Activated T-helper 1 cell treated with anti-CD3 and anti-CD28 coated beads, Interleukin-2, amount 50 U/mL, for 16 hours (primary cell): ENCODE results near the gene DNAJC27.

Experiments used
- DNase-seq, 2 donors: peaks; one replicate each; pipeline ENCODE4 v3.0.0-alpha.2; 2020; ENCODE audit warnings: low read depth in 1 of 2, low spot score in 1 of 2

The DNAJC27 gene

GRCh38 chr2:24908461-24908901 lies 63.3 kb downstream of the DNAJC27 start:
- no peak for DNase-seq

GRCh38 chr2:24907116-24907515 lies 64.6 kb downstream of the DNAJC27 start:
- DNase-seq = no peak

- DNase-seq = no peak
Measured at GRCh38 chr2:24906466-24906865, 65.3 kb downstream of the DNAJC27 start.

- DNase-seq = no peak
Measured at GRCh38 chr2:24903161-24904103, 68.3 kb downstream of the DNAJC27 start.

GRCh38 chr2:24899361-24899910 lies 72.3 kb downstream of the DNAJC27 start:
- DNase-seq = no peak

- no peak for DNase-seq
Measured at GRCh38 chr2:24898122-24899109, 73.3 kb downstream of the DNAJC27 start.

- DNase-seq = no peak
Measured at GRCh38 chr2:24894750-24895149, 77.0 kb downstream of the DNAJC27 start.

- DNase-seq = no peak
Measured at GRCh38 chr2:24893934-24894333, 77.8 kb downstream of the DNAJC27 start.
